RWPE2 (cell line): Measurements from ENCODE around the gene GTPBP10.
"Not testable (repeated sequence)": the region's sequence is repeated elsewhere in the genome, so short reads cannot be mapped to it uniquely, and the experiment has no call there.

ENCODE experiments used
- ATAC-seq: fragments of 200-7000 bp; cut with Tn5 transposase; 3 replicates; pipeline ENCODE4 v1.9.1; 2021; ENCODE audit warnings: low read depth
- DNase-seq: peaks from one replicate; pipeline ENCODE4 v3.0.0-alpha.2; 2020; ENCODE audit warnings: low spot score
- H3K27ac ChIP-seq: fragments of 450-650 bp; 2 replicates; pipeline ENCODE4 v1.5.1; 2017; ENCODE audit warnings: mild to moderate bottlenecking; ENCODE audit not compliant: poor library complexity, severe bottlenecking
- H3K27me3 ChIP-seq: fragments of 250-450 bp; sonication (Bioruptor Pico); 2 replicates; pipeline ENCODE4 v1.5.1; 2021; ENCODE audit warnings: mild to moderate bottlenecking, moderate library complexity; ENCODE audit not compliant: insufficient read depth, poor library complexity, severe bottlenecking
- H3K36me3 ChIP-seq: fragments of 250-450 bp; sonication (Bioruptor Pico); 2 replicates; pipeline ENCODE4 v1.5.1; 2020; ENCODE audit warnings: low read depth, mild to moderate bottlenecking, moderate library complexity
- H3K4me1 ChIP-seq: fragments of 250-450 bp; sonication (Bioruptor Pico); 2 replicates; pipeline ENCODE4 v1.5.1; 2021; ENCODE audit warnings: mild to moderate bottlenecking, moderate library complexity; ENCODE audit not compliant: insufficient read depth, poor library complexity, severe bottlenecking
- H3K4me3 ChIP-seq: fragments of 250-450 bp; sonication (Bioruptor Pico); 2 replicates; pipeline ENCODE4 v1.5.1; 2021; ENCODE audit warnings: mild to moderate bottlenecking, moderate library complexity; ENCODE audit not compliant: severe bottlenecking
- H3K9me3 ChIP-seq: fragments of 250-450 bp; sonication (Bioruptor Pico); 2 replicates; pipeline ENCODE4 v1.5.1; 2021; ENCODE audit warnings: mild to moderate bottlenecking, moderate library complexity; ENCODE audit not compliant: severe bottlenecking
- TF ChIP-seq, protein P1 (sequence below): fragments of 450-650 bp; IDR thresholded peaks from one replicate; pipeline ENCODE4 v1.5.1; 2017; ENCODE audit warnings: mild to moderate bottlenecking, moderate library complexity; ENCODE audit not compliant: poor library complexity, severe bottlenecking

The GTPBP10 gene

DNA sequence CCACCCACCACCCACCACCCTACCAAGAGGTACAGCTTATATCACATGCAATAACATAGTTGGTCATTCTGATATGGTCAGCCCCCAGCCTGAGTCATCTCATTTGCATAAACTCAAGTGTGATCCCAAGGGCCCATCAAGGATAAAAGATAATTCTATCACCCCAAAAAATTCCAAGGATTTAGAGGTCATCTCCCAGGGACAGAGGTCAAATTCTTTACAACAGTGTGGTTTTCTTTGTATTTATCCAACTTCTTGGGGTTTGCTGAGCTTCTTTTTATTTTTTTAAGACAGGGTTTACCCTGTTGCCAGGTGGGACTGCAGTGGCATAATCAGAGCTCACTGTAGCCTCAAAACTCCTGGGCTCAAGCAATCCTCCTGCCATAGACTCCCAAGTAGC is 9.4 kb upstream of the GTPBP10 start:
- TF ChIP-seq, protein P1, sequence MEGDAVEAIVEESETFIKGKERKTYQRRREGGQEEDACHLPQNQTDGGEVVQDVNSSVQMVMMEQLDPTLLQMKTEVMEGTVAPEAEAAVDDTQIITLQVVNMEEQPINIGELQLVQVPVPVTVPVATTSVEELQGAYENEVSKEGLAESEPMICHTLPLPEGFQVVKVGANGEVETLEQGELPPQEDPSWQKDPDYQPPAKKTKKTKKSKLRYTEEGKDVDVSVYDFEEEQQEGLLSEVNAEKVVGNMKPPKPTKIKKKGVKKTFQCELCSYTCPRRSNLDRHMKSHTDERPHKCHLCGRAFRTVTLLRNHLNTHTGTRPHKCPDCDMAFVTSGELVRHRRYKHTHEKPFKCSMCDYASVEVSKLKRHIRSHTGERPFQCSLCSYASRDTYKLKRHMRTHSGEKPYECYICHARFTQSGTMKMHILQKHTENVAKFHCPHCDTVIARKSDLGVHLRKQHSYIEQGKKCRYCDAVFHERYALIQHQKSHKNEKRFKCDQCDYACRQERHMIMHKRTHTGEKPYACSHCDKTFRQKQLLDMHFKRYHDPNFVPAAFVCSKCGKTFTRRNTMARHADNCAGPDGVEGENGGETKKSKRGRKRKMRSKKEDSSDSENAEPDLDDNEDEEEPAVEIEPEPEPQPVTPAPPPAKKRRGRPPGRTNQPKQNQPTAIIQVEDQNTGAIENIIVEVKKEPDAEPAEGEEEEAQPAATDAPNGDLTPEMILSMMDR = no peak
- no peak for DNase-seq

DNA sequence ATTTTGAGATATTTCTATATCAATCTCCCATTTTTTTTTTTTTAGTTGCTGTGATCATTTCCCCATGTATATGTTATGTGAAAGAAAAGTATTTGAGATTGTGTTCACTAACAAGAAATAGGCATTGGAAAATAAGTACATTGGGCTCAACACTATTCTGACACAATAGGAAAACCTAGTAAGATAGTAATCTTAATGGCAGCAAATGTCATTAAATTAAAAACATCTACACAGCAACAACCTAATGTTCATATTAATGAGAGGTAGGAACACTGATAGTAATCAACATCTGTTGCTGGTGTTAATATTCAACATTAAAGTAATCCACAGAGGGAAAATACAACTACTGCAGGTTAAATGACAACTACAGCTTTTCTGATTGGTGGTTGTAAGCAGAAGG is 1.5 kb upstream of the GTPBP10 start:
- H3K27me3 ChIP-seq = no peaks in the 10 kb centered on the region
- H3K4me1 ChIP-seq = peaks cover 7% of the 10 kb centered on the region
- H3K9me3 ChIP-seq = no peaks in the 10 kb centered on the region
- no peak overlapping the region for H3K27ac ChIP-seq
- no peak for ATAC-seq
- no peak overlapping the region for H3K4me3 ChIP-seq
- TF ChIP-seq, protein P1 = no peak
- no peak for DNase-seq
- H3K36me3 ChIP-seq = 0 out of 2 replicates have a peak, but pooled peaks cover 1% of the 10 kb centered on the region

More for the DNA sequence above, 9.4 kb upstream of the GTPBP10 start:
- Histone ChIP-seq H3K36me3 (no peaks in the 10 kb centered on the region), H3K27me3 (no peaks in the 10 kb centered on the region), H3K4me1 (no peaks in the 10 kb centered on the region), H3K27ac (no peak overlapping the region), H3K9me3 (no peaks in the 10 kb centered on the region), H3K4me3 (no peak overlapping the region)
- no peak for ATAC-seq

DNA sequence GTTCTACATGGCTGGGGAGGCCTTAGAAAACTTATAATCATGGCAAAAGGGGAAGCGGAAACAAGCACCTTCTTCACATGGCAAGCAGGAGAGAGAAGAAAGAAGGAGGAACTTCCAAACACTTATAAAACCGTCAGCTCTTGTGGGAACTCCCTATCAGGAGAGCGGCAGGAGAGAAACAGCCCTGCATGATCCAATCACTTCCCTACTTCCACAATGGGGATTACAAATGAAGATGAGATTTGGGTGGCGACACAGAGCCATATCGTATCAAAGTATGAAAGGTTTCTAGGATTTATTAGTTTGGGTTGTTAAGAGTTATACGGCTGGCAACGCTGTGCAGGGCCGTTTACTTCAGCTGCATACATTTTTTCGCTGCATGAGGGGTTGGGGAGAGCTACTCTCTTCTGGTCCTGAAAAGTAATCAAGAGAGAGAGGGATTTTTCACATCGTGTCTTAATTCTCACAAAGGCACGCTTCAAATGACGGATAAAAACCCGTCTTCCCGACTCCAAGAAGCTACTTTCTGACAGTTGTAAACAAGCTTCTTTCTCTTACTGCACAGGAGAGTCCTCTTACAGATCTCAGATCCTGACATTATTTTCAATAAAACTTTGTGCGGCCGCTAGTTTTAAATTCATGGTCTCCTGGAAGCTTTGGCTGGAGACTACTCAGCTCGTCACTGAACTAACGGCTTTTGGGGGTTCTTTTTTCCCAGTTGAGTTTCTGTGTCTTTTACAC is 751 bp upstream of the GTPBP10 start:
- Histone ChIP-seq H3K27ac (peak overlapping the region; percentile 33), H3K4me1 (peaks cover 7% of the 10 kb centered on the region), H3K27me3 (no peaks in the 10 kb centered on the region), H3K36me3 (0 out of 2 replicates have a peak, but pooled peaks cover 4% of the 10 kb centered on the region), H3K9me3 (no peaks in the 10 kb centered on the region), H3K4me3 (peak overlapping the region; percentile 84)
- DNase-seq = no peak
- peak; percentile 41 for ATAC-seq
- TF ChIP-seq, protein P1 = no peak

DNA sequence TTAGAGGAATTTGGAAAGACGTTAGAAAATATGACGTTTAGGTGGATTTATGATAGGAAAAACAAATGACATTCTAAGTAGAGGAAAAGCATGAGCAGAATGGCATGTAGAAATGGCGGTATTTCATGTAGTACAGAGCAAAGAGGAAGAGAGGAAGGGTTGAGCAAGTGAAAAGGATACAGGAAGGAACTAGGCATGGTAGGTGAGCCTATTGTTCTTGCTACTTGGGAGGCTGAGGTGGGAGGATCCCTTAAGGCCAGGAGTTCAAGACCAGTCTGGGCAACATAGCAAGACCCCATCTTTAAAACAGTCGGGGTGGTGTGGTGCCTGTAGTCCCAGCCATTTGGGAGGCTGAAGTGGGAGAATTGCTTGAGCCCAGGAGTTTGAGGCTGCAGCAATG is 1.2 kb downstream of the GTPBP10 start:
- H3K4me3 ChIP-seq = no peak overlapping the region
- no peaks in the 10 kb centered on the region for H3K27me3 ChIP-seq
- peaks cover 9% of the 10 kb centered on the region for H3K36me3 ChIP-seq
- H3K4me1 ChIP-seq = peaks cover 7% of the 10 kb centered on the region
- TF ChIP-seq, protein P1 = no peak
- DNase-seq = no peak
- no peak for ATAC-seq
- H3K27ac ChIP-seq = no peak overlapping the region
- no peaks in the 10 kb centered on the region for H3K9me3 ChIP-seq

DNA sequence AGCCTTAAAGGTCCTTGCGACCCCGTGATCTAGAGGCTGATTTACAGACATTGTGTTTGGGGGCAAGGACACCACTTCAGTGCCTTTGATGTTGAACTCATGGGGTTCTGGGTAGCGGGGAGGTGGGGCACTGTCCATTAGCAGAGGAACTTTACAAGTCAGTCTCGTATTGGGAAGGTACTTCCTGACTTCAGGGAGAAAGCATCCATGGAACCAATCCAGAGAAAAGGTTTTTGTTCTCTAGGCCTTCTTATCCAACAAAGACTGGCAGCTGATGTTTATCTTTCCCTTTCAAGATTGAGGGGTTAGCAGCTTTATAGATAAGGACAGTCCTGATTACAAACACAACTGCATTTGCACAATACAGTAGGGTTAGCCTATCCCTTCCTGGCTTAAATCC is 2.8 kb downstream of the GTPBP10 start:
- TF ChIP-seq, protein P1 = no peak
- Histone ChIP-seq H3K36me3 (peaks cover 21% of the 10 kb centered on the region), H3K4me3 (no peak overlapping the region), H3K9me3 (no peaks in the 10 kb centered on the region), H3K27ac (no peak overlapping the region), H3K27me3 (no peaks in the 10 kb centered on the region), H3K4me1 (peaks cover 7% of the 10 kb centered on the region)
- ATAC-seq (no peak), DNase-seq (no peak)

DNA sequence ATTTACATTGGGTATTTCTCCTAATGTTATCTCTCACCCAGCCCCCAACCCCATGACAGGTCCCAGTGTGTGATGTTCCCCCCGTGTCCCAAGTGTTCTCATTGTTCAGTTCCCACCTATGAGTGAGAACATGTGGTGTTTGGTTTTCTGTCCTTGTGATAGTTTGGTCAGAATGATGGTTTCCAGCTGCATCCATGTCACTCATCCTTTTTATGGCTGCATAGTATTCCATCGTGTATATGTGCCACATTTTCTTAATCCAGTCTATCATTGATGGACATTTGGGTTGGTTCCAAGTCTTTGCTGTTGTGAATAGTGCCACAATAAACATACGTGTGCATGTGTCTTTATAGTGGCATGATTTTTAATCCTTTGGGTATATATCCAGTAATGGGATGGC is 3.5 kb downstream of the GTPBP10 start:
- ATAC-seq, H3K4me3 ChIP-seq, DNase-seq, H3K27ac ChIP-seq, H3K4me1 ChIP-seq, H3K9me3 ChIP-seq, H3K27me3 ChIP-seq: not testable (repeated sequence)
- H3K36me3 ChIP-seq = peaks cover 28% of the 10 kb centered on the region
